HEK293 (cell line): ENCODE results near the gene LTBP1.

Source experiments
- BCL11B ChIP-seq: fragments of 450-650 bp; formaldehyde crosslinking; IDR thresholded peaks from 2 replicates; pipeline ENCODE4 v1.5.1; 2016; ENCODE audit warnings: low read depth, missing biosample characterization, missing genetic modification characterization
- ELK4 ChIP-seq: IDR thresholded peaks from 2 replicates; pipeline ENCODE4 v1.6.1; 2011; ENCODE audit warnings: mild to moderate bottlenecking, low read depth, low read length, borderline replicate concordance
- HOXA7 ChIP-seq: sonication (generic); formaldehyde crosslinking; IDR thresholded peaks from 2 replicates; pipeline ENCODE4 v1.8.1; 2022; ENCODE audit warnings: missing genetic modification reagents, borderline replicate concordance
- KLF8 ChIP-seq: fragments of 450-650 bp; formaldehyde crosslinking; IDR thresholded peaks from 2 replicates; pipeline ENCODE4 v1.5.1; 2016; ENCODE audit warnings: missing biosample characterization, missing genetic modification characterization
- MEIS1 ChIP-seq: sonication (generic); formaldehyde crosslinking; IDR thresholded peaks from 2 replicates; pipeline ENCODE4 v1.8.1; 2022; ENCODE audit warnings: missing genetic modification reagents, mild to moderate bottlenecking, borderline replicate concordance
- MZF1 ChIP-seq: fragments of 450-650 bp; formaldehyde crosslinking; IDR thresholded peaks from 2 replicates; pipeline ENCODE4 v1.5.1; 2017; ENCODE audit warnings: missing biosample characterization, missing genetic modification characterization, borderline replicate concordance
- ZBTB1 ChIP-seq: fragments of 450-650 bp; formaldehyde crosslinking; IDR thresholded peaks from 2 replicates; pipeline ENCODE4 v1.5.1; 2016; ENCODE audit warnings: missing biosample characterization, missing genetic modification characterization
- ZNF140 ChIP-seq: fragments of 450-650 bp; formaldehyde crosslinking; IDR thresholded peaks from 2 replicates; pipeline ENCODE4 v1.5.1; 2016; ENCODE audit warnings: missing biosample characterization, missing genetic modification characterization
- ZNF449 ChIP-seq: fragments of 450-650 bp; formaldehyde crosslinking; IDR thresholded peaks from 2 replicates; pipeline ENCODE4 v1.5.1; 2017; ENCODE audit warnings: missing biosample characterization, mild to moderate bottlenecking, missing genetic modification characterization, moderate library complexity
- ZNF510 ChIP-seq: fragments of 450-650 bp; formaldehyde crosslinking; IDR thresholded peaks from 2 replicates; pipeline ENCODE4 v1.5.1; 2018; ENCODE audit warnings: mild to moderate bottlenecking, missing genetic modification characterization, missing biosample characterization; ENCODE audit not compliant: insufficient replicate concordance
- ZNF521 ChIP-seq: fragments of 450-650 bp; formaldehyde crosslinking; IDR thresholded peaks from 2 replicates; pipeline ENCODE4 v1.5.1; 2017; ENCODE audit warnings: missing biosample characterization, mild to moderate bottlenecking, missing genetic modification characterization
- TF ChIP-seq, protein P1 (sequence below): fragments of 450-650 bp; formaldehyde crosslinking; IDR thresholded peaks from 2 replicates; pipeline ENCODE4 v1.5.1; 2016; ENCODE audit warnings: missing biosample characterization, missing genetic modification characterization

DNA sequence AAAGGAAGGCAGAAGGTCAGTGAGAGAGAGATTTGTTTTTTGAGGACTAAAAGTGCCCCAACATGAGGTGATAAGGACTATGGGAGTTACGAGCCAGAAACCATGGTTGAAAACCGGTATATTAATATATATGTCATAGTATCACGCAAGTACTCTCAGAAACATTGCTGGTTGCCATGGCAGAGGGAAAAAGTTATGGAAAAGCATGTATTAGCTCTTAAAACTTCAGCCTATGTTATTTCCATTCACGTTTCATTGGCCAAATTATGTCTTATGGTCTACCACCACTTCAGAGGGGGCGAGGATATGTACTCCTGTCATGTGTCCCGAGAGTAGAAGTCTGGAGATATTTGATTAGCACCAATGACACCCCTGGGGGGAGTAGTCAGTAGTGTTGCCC, 125.9 kb downstream of the LTBP1 start:
- no peak for TF ChIP-seq ELK4
- TF ChIP-seq ZNF521 (tag by site-specific recombination), result no peak
- TF ChIP-seq, protein P1, sequence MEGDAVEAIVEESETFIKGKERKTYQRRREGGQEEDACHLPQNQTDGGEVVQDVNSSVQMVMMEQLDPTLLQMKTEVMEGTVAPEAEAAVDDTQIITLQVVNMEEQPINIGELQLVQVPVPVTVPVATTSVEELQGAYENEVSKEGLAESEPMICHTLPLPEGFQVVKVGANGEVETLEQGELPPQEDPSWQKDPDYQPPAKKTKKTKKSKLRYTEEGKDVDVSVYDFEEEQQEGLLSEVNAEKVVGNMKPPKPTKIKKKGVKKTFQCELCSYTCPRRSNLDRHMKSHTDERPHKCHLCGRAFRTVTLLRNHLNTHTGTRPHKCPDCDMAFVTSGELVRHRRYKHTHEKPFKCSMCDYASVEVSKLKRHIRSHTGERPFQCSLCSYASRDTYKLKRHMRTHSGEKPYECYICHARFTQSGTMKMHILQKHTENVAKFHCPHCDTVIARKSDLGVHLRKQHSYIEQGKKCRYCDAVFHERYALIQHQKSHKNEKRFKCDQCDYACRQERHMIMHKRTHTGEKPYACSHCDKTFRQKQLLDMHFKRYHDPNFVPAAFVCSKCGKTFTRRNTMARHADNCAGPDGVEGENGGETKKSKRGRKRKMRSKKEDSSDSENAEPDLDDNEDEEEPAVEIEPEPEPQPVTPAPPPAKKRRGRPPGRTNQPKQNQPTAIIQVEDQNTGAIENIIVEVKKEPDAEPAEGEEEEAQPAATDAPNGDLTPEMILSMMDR (tag by site-specific recombination), result no peak
- TF ChIP-seq ZNF140, result no peak
- TF ChIP-seq BCL11B (tag by site-specific recombination), result no peak
- TF ChIP-seq MEIS1 (CRISPR knock-in tag), result no peak
- no peak for TF ChIP-seq ZBTB1 (tag by site-specific recombination)
- TF ChIP-seq ZNF449, result no peak
- TF ChIP-seq HOXA7 (CRISPR knock-in tag), result no peak
- TF ChIP-seq ZNF510 (tag by site-specific recombination), result no peak
- TF ChIP-seq MZF1 (tag by site-specific recombination), result no peak
- no peak for TF ChIP-seq KLF8 (tag by site-specific recombination)
